ENCODE measurements around the gene AOC3.

GRCh38 chr17:42900460-42901331 is 49.7 kb downstream of the AOC3 start, which contains the start of gene G6PC1:
- TF ChIP-seq CTCF (IDR thresholded peaks at IDR 0.05; ENCODE audit: borderline replicate concordance, extremely low read depth, low read length, poor library complexity, severe bottlenecking) (no peak), EZH2 (IDR thresholded peaks at IDR 0.05; ENCODE audit: borderline replicate concordance, low read depth, low read length, severe bottlenecking) (no peak)
